ENCODE measurements around the gene LHPP. TPM values are rescaled to one million over a fixed set of nuclear protein-coding genes. Genes with fewer than 3 reads are reported as not detected.
A peak's percentile ranks its signal among the peaks of the same experiment; 100 is the strongest.

Gene LHPP
- total and polyA plus RNA-seq, 3 donors from 2014 or later: 34.2 to 46.0 (median 45.0) TPM

DNA sequence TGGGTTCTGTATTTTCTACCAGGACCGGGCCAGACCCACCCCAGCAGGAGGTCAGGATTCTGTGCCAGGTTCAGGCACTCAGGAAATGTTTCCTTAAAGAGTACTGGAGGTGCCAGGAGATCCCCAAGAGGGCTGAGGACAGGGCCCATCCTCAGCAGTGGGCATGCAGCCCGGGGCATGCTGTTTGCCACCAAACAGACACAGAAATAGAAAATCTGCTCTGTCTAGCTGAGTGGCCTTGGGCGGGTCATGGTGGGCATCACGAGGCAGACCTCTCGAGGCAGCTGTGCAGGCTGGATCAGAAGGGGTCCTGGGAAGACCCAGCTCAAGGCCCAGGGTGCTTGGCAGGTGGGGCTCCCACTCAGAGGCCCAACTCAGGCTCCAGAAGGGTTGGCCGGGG, 177.6 kb downstream of the LHPP start:
- no peak for DNase-seq
- Histone ChIP-seq H3K4me3 (no peak overlapping the region), H3K4me1 (peaks cover 57% of the 10 kb centered on the region), H3K36me3 (ENCODE audit: low read depth, missing control alignments) (no peaks in the 10 kb centered on the region), H3K27ac (no peak overlapping the region), H3K27me3 (no peaks in the 10 kb centered on the region), H3K9me3 (no peaks in the 10 kb centered on the region)
- no peak for TF ChIP-seq POLR2A (IDR thresholded peaks at IDR 0.05)
- TF ChIP-seq, protein P1, sequence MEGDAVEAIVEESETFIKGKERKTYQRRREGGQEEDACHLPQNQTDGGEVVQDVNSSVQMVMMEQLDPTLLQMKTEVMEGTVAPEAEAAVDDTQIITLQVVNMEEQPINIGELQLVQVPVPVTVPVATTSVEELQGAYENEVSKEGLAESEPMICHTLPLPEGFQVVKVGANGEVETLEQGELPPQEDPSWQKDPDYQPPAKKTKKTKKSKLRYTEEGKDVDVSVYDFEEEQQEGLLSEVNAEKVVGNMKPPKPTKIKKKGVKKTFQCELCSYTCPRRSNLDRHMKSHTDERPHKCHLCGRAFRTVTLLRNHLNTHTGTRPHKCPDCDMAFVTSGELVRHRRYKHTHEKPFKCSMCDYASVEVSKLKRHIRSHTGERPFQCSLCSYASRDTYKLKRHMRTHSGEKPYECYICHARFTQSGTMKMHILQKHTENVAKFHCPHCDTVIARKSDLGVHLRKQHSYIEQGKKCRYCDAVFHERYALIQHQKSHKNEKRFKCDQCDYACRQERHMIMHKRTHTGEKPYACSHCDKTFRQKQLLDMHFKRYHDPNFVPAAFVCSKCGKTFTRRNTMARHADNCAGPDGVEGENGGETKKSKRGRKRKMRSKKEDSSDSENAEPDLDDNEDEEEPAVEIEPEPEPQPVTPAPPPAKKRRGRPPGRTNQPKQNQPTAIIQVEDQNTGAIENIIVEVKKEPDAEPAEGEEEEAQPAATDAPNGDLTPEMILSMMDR (IDR thresholded peaks at IDR 0.05): no peak
- whole genome bisulfite sequencing, 2 donors: 86 to 87% methylated on average over 5 to 6 of the region's 6 CpGs
- intact Hi-C loops (cut with DNase I; ENCODE audit: low total_unique reads): no loop called here

DNA sequence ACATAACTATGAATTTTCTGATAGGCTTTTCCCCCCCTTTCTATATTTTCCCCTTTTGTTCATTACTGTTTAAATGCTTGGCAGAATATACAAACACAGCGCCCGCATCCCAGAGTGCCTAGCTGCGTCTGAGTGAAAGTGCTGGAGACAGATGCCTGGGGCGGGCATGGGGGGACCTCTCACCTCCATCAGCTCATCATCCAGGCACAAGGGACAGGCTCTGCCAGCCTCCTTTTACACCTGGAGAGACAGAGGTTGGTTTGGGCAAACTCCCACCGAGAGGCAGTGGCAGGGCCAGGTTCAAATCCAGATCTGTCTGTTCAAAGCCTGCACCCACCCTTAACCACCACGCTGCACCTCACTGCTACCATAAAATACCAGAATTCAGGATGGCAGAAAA, 178.0 kb downstream of the LHPP start:
- 93 to 97% methylated on average over 6 of the region's 6 CpGs for WGBS, 2 donors
- Histone ChIP-seq H3K27me3 (no peaks in the 10 kb centered on the region), H3K9me3 (no peaks in the 10 kb centered on the region), H3K36me3 (ENCODE audit: low read depth, missing control alignments) (no peaks in the 10 kb centered on the region), H3K27ac (no peak overlapping the region), H3K4me1 (peaks cover 61% of the 10 kb centered on the region), H3K4me3 (no peak overlapping the region)
- DNase-seq: no peak
- TF ChIP-seq, protein P1 (IDR thresholded peaks at IDR 0.05): no peak
- no peak for TF ChIP-seq POLR2A (IDR thresholded peaks at IDR 0.05)
- intact Hi-C loops (cut with DNase I; ENCODE audit: low total_unique reads): no loop called here

DNA sequence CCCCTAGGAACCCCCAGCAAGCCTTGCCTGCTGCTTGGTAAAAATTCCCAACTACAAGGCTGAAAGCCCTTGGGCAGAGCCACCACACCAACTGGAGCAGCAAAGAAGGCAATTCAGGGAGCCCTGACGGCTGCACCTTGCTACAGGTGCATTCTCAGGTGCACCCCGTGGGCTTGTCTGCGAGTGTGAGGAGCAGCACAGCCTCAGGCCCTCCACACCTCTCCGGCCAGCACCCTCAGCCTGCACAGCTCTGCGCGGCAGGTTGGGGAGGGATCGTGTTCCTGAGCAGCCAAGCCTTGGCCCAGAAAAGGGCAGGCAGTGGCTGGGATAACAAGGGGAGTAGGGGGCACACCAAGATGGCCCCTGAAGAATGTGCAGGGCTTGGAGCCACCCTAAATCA, 178.4 kb downstream of the LHPP start:
- no peak overlapping the region for H3K27ac ChIP-seq
- no peak for DNase-seq
- H3K27me3 ChIP-seq: no peaks in the 10 kb centered on the region
- no peak for TF ChIP-seq POLR2A (IDR thresholded peaks at IDR 0.05)
- TF ChIP-seq, protein P1 (IDR thresholded peaks at IDR 0.05): no peak
- H3K4me1 ChIP-seq: peaks cover 65% of the 10 kb centered on the region
- intact Hi-C loops (cut with DNase I; ENCODE audit: low total_unique reads): no loop called here
- H3K4me3 ChIP-seq: no peak overlapping the region
- 91 to 92% methylated on average over 4 to 7 of the region's 7 CpGs for WGBS, 2 donors
- no peaks in the 10 kb centered on the region for H3K36me3 ChIP-seq (ENCODE audit: low read depth, missing control alignments)
- H3K9me3 ChIP-seq: no peaks in the 10 kb centered on the region

DNA sequence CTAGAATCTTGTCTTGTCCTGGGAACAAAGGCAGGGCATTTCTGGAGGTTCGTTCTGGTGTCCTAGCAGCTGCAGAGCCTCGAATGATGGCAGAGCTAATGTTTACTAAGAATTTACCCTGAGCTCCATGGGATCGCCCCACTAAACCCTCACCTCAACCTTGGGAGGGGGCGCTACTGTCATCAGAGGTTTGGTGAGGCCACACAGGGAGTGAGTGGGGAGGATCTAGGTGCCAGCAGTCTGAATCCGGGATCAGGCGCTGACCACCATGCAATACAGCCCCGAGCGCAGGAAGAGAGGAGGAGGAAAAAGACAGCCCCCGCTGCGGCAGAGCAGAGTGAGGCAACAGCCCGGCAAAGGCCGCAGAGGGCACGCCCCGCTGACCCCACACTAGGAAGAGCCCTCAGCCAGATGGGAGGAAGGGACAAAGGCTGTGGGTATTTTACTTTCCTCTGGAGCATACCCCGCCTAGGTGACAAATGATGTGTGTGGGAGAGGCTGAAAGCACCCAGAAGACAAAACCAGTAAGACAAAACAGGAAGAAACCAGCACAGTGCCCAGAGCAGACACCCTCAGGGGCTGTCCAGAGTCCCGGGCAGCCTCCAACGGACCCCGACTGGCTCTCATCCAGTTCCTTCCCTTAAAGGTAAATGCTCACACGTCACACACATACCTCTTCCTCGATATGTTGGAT, 179.1 kb downstream of the LHPP start:
- DNase-seq: no peak
- H3K27me3 ChIP-seq: no peaks in the 10 kb centered on the region
- H3K36me3 ChIP-seq (ENCODE audit: low read depth, missing control alignments): no peaks in the 10 kb centered on the region
- no peak for TF ChIP-seq POLR2A (IDR thresholded peaks at IDR 0.05)
- TF ChIP-seq, protein P1 (IDR thresholded peaks at IDR 0.05): no peak
- H3K9me3 ChIP-seq: no peaks in the 10 kb centered on the region
- peaks cover 62% of the 10 kb centered on the region for H3K4me1 ChIP-seq
- peak overlapping the region; percentile 2 to 64 for H3K27ac ChIP-seq
- intact Hi-C loops (cut with DNase I; ENCODE audit: low total_unique reads): no loop called here
- 48 to 57% methylated on average over 15 to 20 of the region's 20 CpGs for WGBS, 2 donors
- H3K4me3 ChIP-seq: no peak overlapping the region
